ENCODE results near the gene RMDN2. TPM values are rescaled to one million over a fixed set of nuclear protein-coding genes. Genes with fewer than 3 reads are reported as not detected.
"Not testable (repeated sequence)": the region's sequence is repeated elsewhere in the genome, so short reads cannot be mapped to it uniquely, and the experiment has no call there.

Gene RMDN2
- total RNA-seq, 2 donors from 2014 or later: 3.9 to 4.9 TPM

GRCh38 chr2:37997629-37998028 is 72.5 kb downstream of the RMDN2 start:
- Mint-ChIP-seq H3K4me3 (no peak overlapping the region), H3K36me3 (ENCODE audit: low read depth) (peaks cover 13% of the 10 kb centered on the region), H3K27ac (no peak overlapping the region), H3K27me3 (ENCODE audit: insufficient read depth) (no peaks in the 10 kb centered on the region), H3K4me1 (no peaks in the 10 kb centered on the region), H3K9me3 (peaks cover 13% of the 10 kb centered on the region)
- Histone ChIP-seq H3K4me3 (ENCODE audit: low read length) (no peak overlapping the region), H3K4me1 (ENCODE audit: control insufficient read depth, insufficient read depth, low read length) (no peaks in the 10 kb centered on the region), H3K9ac (ENCODE audit: extremely low read depth, low read length, poor library complexity, severe bottlenecking) (no peak overlapping the region), H3K27ac (ENCODE audit: low read depth, low read length) (no peak overlapping the region), H3K9me3 (ENCODE audit: control insufficient read depth, low read length) (peaks cover 14% of the 10 kb centered on the region), H3K27me3 (ENCODE audit: control insufficient read depth, insufficient read depth, low read length, poor library complexity, severe bottlenecking) (no peaks in the 10 kb centered on the region), H3K36me3 (ENCODE audit: control insufficient read depth, insufficient read depth, low read length) (peaks cover 4% of the 10 kb centered on the region)
- 94% methylated on average over 1 of the region's 1 CpG; no CpG with 5 or more reads in 1 of the 2 experiments for WGBS, 2 experiments (ENCODE audit: insufficient coverage in 1 of 2, insufficient read length in 1 of 2)
- no peak for DNase-seq
- no peak for TF ChIP-seq CTCF (conservative IDR thresholded peaks at IDR 0.05)

- Histone ChIP-seq H3K4me3 (ENCODE audit: low read length) (no peak overlapping the region), H3K9me3 (ENCODE audit: control insufficient read depth, low read length) (peaks cover 14% of the 10 kb centered on the region), H3K9ac (ENCODE audit: extremely low read depth, low read length, poor library complexity, severe bottlenecking) (no peak overlapping the region), H3K27ac (ENCODE audit: low read depth, low read length) (no peak overlapping the region), H3K36me3 (ENCODE audit: control insufficient read depth, insufficient read depth, low read length) (peaks cover 4% of the 10 kb centered on the region), H3K27me3 (ENCODE audit: control insufficient read depth, insufficient read depth, low read length, poor library complexity, severe bottlenecking) (no peaks in the 10 kb centered on the region), H3K4me1 (ENCODE audit: control insufficient read depth, insufficient read depth, low read length) (no peaks in the 10 kb centered on the region)
- no peak for DNase-seq
- TF ChIP-seq CTCF (conservative IDR thresholded peaks at IDR 0.05): no peak
- H3K4me1 Mint-ChIP-seq: no peaks in the 10 kb centered on the region
- WGBS, 2 experiments (ENCODE audit: insufficient coverage in 1 of 2, insufficient read length in 1 of 2): 95 to 100% methylated on average over 1 of the region's 1 CpG
- H3K4me3 Mint-ChIP-seq: no peak overlapping the region
- peaks cover 13% of the 10 kb centered on the region for H3K9me3 Mint-ChIP-seq
- no peaks in the 10 kb centered on the region for H3K27me3 Mint-ChIP-seq (ENCODE audit: insufficient read depth)
- peaks cover 15% of the 10 kb centered on the region for H3K36me3 Mint-ChIP-seq (ENCODE audit: low read depth)
- no peak overlapping the region for H3K27ac Mint-ChIP-seq
Observed at GRCh38 chr2:38000485-38001222, 75.6 kb downstream of the RMDN2 start.

- H3K27ac ChIP-seq (ENCODE audit: low read depth, low read length); H3K4me1 ChIP-seq (ENCODE audit: control insufficient read depth, insufficient read depth, low read length); H3K4me3 ChIP-seq (ENCODE audit: low read length); H3K27me3 Mint-ChIP-seq (ENCODE audit: insufficient read depth); H3K27me3 ChIP-seq (ENCODE audit: control insufficient read depth, insufficient read depth, low read length, poor library complexity, severe bottlenecking); H3K27ac Mint-ChIP-seq; H3K4me1 Mint-ChIP-seq; H3K4me3 Mint-ChIP-seq; H3K36me3 ChIP-seq (ENCODE audit: control insufficient read depth, insufficient read depth, low read length); H3K9ac ChIP-seq (ENCODE audit: extremely low read depth, low read length, poor library complexity, severe bottlenecking): not testable (repeated sequence)
- 74 to 91% methylated on average over 5 to 6 of the region's 6 CpGs for WGBS, 2 experiments (ENCODE audit: insufficient coverage in 1 of 2, insufficient read length in 1 of 2)
- peaks cover 12% of the 10 kb centered on the region for H3K9me3 ChIP-seq (ENCODE audit: control insufficient read depth, low read length)
- peak; percentile 51 for DNase-seq
- Mint-ChIP-seq H3K36me3 (ENCODE audit: low read depth) (peaks cover 15% of the 10 kb centered on the region), H3K9me3 (peaks cover 34% of the 10 kb centered on the region)
Observed at GRCh38 chr2:38010187-38010586, 85.1 kb downstream of the RMDN2 start.
